Stimulated activated CD4-positive, alpha-beta T cell treated with anti-CD3 and anti-CD28 coated beads, Interleukin-15, amount 100 ng/mL, for 48 hours (primary cell): ENCODE results near the gene PER3.

Source experiments
- DNase-seq, 2 donors: peaks; one replicate each; pipeline ENCODE4 v3.0.0-alpha.2; 2020; ENCODE audit warnings: low read depth in 2 of 2

The PER3 gene

DNA sequence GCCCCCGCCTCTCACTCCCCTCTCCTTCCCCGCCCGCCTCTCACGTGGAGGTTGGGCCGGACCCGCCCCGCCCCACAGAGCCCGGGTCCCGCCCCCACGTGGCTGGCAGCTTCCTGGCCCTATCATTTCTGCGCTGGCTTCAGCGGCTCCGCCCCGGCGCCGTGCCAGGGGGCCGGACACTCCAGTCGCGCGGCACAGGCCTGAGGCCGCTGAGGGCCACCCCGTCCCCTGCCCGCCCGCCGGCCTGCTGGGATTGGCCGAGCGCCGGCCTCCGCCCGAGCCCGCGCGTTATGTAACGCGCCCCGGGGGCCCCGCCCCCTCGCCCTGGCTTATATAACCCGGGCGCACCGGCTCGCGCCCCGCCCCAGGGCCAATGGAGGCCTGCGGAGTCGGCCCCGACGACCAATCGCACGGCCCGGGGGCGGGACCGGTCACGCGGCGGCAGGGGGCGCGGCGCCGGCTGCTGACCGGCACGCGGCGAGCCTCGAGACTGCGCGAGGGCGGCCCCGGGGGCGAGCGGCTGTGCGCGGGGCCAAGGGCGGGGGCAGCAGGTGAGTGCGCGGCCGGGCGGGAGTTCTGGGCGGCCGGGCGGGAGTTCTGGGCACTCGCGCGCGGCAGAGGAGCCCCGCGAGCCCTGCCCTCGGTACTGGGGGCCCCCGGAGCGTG, at the start of gene PER3:
Gene PER3, plus strand, starts transcription at position 466 of the 666 bp plus-strand sequence. CDS start 587 bp downstream, outside the sequence.
- DNase-seq: peak; percentile 69 to 84

DNA sequence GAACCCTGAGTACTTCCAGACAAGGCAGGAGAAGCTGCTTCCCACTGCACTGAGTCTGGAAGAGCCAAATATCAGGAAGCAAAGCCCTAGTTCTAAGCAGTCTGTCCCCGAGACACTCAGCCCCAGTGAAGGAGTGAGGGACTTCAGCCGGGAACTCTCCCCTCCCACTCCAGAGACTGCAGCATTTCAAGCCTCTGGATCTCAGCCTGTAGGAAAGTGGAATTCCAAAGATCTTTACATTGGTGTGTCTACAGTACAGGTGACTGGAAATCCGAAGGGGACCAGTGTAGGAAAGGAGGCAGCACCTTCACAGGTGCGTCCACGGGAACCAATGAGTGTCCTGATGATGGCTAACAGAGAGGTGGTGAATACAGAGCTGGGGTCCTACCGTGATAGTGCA, 46.0 kb upstream of the PER3 start:
- no peak for DNase-seq

DNA sequence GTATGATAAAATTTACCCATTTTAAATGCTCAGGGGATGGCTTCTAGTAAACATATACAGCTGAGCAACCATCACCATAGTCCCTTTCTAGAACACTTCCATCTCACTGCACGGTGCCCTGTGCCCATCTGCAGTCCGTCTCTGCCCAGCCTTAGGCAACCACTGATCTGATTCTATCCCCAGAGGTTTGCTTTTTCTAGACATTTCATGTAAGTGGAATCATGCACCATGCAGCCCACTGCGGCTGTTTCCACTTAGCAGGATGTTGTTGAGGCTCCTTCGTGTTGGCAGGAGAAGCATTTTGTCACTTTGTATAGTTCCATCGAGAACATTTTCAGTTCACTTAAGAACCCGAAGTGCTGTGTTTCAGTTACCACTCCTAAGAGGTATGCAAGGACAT, 40.7 kb upstream of the PER3 start:
- no peak for DNase-seq

DNA sequence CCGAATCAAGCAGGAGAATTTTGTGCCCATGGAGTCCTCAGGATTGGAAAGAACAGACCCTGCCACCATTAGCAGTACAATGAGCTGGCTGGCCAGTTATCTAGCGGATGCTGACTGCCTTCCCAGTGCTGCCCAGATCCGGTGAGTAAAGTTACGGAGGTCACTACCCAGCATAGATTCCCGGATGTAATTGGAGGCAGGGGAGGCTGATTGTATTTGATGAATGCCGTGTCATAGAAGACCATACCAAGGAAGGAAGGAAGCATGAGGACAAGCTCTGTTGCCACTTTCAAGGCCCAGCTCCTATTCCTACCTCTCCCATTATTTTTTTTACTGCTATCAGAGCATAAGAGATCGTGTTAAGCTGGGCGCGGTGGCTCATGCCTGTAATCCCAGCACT, 39.2 kb upstream of the PER3 start:
- no peak for DNase-seq

DNA sequence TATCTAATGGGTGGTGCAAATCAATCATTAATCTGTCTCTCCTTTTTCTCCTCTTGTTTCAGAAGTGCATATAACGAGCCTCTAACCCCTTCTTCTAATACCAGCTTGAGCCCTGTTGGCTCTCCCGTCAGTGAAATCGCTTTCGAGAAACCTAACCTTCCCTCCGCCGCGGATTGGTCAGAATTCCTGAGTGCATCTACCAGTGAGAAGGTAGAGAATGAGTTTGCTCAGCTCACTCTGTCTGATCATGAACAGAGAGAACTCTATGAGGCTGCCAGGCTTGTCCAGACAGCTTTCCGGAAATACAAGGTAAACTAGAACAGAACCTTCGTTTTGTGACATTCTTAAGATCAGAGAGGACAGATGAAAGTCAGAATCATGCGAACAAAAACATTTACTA, 38.3 kb upstream of the PER3 start:
- DNase-seq: no peak

DNA sequence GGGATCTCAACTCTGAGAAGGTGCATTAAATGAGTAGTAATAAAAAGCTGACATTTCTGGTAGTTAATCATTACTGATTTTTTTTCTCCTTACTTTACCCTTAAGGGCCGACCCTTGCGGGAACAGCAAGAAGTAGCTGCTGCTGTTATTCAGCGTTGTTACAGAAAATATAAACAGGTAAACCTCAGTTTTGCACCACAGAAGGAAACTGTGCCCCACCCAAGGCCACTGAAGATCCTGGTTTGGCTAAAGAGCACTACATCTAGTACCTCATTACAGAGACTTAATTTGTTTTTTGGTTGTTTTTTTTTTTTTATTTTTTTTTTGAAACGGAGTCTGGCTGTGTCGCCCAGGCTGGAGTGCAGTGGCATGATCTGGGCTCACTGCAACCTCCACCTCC, 36.5 kb upstream of the PER3 start:
- no peak for DNase-seq

DNA sequence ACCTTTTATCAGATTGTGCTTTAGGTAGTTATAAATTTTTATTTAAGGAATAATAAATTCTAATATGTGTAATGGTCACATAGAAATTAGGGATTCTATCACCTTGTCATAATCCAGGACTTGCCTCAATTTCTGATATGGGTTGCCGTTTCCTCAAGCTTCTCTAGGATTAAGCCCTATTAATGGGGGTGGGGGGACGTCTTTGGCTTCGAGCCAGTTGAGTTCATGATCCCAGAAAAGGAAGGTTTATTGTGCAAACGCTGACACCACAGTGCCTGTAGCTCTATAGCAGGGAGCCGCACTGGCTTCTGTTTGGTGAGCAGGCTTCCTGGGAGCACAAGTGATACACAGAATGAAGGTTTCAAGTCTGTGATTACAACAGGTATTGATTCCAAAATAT, 35.0 kb upstream of the PER3 start:
- DNase-seq: no peak

DNA sequence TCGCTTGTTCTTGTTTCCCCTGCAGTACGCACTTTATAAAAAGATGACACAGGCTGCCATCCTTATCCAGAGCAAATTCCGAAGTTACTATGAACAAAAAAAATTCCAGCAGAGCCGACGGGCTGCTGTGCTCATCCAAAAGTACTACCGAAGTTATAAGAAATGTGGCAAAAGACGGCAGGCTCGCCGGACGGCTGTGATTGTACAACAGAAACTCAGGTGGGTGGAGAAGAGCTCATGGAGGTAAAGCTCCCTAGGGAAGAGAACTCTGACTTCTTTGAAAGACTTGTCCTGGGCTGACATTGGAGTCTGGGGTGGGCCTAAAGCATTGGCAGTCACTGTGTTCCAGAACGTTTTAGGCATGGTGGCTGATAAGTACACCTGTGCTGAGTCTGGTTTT, 32.9 kb upstream of the PER3 start:
- no peak for DNase-seq

DNA sequence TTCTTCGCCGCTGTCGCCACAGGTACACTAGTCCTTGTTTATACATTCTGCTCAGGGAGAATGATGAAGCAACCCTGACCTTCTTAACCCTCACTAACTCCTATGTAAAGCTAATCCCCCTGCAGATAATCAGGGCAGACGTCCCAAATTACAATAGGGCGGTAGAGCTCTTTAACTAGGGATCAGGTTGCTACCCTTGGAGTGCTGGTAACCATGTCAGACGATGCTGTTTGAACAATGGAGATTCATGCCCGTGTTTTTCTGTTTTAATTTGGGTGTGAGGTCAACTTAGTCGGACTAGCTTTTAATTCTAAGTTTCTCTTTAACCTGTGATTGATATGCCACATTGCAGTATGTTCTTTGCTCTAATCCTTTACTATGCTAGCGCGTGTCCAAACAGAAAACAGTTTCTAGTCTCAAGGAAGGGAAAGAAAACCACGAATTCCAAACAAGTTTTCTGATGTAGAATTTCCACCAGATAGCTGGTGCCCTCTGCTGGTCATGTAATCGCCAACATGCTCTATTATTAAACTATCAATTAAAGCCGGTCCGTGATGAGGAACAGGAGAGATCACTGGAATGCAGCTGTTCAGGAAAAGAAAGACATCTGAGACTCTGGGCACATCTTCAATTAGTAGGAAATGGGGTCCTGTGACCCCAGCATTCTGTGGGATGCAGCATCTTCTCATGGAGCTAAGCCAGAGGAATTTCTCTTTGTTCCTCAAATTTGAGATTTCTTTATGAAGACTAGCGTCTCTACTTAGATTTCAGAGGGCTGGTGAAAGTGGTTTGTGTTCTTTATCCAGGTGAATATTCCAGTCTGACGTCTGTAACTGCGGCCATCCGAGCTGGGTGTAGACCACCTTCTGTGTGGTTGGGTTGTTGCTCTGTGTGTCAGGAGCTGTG, 31.3 kb upstream of the PER3 start:
- DNase-seq: peak in 1 of 2 donors; percentile 17

DNA sequence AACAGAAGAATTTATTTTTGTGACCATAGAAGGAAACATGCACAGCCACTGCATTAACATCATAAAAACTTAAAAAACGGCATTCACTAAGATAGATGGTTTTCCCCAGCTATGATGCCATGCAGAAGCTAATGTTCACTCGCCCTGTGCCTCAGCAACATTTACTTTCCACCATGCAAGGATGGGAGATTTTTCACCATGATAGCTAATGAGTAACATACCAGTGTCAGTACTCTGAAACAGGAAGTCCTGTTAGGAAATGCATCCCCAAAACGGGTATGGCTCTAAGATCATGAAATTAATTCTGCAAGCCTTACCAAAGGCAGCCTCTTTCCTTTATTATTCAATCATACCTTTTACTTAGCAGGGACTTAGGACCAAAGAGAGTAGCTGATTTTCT, 30.4 kb upstream of the PER3 start:
- DNase-seq: no peak

DNA sequence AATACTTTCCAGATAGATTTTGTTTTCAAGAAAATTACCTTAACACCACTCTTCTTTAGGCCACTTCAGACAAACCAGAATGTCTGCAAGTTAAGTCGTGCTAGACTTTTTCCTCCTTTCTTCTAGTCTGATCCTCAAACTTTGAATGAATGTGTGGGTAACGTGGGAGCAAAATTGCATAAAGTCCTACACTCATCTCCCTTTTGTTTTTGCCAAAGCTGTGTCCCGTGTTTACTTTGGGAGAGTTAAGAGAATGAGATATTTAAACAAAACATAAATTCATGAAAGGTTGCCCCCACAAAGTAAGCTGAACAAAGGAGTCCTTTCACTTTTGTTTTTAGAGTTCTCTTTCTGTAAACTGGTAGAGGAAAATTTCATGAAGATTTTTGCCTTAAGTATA, 29.9 kb upstream of the PER3 start:
- DNase-seq: no peak

DNA sequence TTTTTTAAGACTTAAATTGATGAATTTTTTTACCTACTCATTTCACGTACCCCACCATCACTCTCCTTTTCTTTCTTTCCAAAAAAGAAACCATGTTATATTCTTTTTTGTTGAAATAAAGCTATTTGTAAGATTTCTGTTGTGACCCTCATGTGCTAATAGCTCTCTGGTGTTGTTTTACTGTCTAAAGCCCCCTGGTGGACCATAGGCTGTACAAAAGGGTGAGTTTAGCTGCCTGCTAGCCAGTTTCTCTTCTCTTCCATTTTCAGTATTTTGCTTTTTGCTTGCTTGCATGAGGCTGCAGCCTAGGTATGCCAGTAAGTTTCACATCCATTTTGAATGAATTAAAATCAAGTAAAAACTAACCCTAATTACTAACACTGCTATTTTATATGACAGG, 28.6 kb upstream of the PER3 start:
- no peak for DNase-seq

DNA sequence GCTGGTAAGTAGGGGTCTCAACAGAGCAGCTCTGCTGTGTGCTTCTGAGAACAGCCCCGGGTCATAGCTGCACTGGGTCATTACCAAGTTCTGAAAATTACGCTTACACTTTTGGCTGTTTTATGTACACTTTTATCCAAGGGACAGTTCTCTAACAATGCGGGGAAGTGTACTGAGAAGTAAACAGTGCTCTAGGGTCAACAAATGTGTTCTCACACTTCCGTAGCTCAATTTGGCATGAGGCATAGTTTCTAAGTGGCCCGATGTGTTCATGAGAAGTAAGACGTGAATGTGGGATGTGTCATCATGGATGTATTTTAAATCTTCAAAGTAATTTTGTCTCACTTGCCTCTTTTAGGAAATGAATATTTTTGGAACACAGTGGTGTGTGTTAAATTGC, 23.8 kb upstream of the PER3 start:
- no peak for DNase-seq

DNA sequence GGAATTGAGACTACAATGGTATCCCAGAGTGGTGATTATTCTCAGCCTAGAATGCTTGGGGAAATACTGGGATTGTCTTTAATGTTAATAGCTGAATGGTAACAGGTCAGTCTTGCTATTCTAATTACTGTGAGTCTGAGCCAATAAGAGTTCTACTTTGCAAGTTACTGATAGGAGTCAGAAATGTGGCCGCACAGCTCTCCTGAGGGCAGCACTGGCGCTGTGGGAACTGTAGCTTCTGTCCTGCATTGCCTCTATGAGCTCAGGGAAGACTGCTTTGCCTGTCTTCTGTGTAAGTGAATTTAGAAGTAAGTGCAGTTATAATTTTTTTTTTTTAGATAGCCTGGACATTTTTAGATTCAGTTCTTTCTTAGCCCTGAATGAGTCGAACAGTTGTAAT, 23.0 kb upstream of the PER3 start:
- DNase-seq: no peak

DNA sequence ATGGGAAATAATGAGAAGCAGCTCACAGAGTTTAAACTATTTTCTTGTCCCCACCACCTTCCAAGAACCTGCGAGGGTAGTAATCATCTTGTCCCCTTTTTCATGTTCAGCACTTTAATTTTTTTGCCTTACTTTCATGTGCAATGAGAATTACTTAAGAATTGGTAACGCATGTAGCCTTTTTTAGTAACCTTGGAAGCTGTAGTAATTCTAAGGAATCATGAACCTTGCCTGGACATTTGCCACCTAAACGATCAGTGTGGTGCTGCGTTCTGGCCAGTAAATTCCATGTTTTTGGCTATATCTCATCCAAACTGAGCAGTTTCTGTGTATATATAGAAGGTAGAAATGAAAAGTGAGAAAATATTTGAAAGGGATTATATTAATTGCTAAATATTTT, 16.9 kb upstream of the PER3 start:
- no peak for DNase-seq

DNA sequence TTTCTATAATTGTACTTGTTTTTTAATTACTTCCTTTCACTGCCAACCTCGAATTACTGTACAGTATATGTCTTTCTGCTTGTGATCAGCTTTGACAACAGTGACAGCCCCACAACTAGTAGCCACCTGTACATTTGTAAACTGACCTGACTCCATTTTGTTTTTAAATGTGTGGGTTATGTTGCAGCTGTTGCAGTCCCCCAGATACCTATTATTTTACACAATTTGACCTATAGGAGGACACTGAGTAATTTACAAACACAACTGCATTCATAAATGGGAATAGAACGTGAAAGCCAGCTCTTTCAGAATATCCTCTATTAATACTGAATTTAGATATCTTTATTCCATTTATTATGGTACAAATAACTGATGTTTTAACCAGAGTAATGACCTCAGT, 15.5 kb upstream of the PER3 start:
- DNase-seq: no peak

DNA sequence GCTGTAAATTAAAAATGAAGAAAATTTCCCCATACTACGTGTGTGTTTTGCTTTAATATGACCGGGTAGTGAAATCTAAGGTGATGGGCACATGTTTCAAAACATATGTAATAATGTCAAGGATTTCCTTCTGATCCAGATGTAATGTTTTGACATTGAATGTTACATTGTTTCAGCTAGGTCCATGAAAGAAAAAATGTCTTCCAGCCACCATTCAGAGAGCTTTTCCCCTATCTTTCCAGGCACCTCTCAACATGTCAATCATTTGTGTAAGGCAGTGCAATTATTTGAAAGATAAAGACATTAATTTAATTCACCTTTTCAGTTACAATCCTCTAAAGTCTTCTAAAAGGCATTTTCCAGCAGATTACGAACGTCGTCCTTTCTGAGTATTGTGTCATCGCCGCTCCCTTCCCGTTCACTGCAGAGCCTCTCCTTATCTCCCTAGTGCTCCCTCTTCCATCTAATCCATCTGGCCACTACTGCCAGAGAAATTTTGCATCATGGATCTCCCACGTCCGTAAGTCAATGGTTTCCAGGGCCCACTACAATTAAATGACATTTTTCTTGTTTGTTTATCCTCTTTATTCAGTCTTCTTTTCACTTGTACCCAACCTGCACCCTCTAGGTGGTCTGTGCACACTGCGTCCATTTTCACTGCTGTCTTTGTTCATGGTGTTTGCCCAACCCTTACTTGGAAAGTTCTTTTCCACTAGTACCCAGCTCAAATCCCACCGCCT, 14.2 kb upstream of the PER3 start:
- no peak for DNase-seq

DNA sequence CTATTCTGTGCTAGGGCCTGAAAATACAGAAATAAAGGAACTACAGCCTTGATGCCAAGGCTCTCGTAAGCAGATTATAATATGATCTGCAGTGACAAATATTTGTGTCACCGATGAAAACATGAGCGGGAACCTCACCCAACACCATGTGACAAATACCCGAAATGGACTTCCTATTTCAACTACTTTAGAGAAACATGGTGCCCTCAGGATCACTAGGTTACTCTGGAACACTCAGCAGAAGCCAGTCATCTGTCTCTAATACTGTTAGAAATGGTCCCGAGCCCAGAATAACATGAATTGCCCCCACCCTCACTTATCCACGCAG, 13.5 kb upstream of the PER3 start:
- DNase-seq: no peak

DNA sequence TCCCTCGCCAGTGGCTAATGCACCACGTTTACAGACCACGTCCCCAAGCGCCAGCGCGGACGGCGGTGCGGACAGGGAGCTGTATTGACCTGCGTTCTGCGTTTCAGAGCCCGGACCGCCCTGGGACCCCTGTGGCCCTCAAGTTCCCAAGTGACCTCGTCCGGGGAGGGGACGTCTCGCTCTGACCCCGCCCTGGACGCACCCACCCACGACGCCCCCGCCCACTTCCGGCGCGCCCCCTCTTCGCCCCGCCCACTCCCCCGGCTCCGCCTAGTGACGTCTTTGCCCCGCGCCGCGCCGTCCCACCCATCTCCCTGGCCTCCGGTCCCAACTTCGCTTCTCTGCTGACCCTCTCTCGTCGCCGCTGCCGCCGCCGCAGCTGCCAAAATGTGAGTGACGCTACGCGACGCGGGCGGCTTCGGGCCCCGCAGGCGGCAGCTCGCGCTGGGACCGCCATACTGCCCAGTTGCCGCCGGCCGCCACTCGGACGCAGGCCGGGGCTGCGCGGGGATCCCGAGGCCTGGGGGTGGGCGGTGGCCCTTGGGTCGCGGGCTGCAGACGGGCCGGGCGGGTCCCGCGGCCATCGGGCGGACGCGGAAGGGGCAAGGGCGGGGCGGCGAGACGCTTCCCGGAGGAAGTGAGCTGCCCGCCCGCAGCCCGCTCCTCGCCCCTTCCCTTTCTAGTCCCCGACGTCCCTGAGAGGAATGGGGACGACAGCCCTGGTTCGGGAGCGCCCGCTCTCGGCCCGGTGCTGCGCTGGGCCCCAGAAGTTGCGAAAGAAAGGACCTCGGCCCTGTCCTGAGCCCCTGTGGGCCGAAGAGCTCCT, 12.9 kb upstream of the PER3 start, which contains the start of gene VAMP3:
Gene VAMP3, plus strand, starts transcription at position 300 of the 826 bp plus-strand sequence. Its CDS starts 88 bp downstream, at position 388.
- DNase-seq: peak; percentile 74 to 85

DNA sequence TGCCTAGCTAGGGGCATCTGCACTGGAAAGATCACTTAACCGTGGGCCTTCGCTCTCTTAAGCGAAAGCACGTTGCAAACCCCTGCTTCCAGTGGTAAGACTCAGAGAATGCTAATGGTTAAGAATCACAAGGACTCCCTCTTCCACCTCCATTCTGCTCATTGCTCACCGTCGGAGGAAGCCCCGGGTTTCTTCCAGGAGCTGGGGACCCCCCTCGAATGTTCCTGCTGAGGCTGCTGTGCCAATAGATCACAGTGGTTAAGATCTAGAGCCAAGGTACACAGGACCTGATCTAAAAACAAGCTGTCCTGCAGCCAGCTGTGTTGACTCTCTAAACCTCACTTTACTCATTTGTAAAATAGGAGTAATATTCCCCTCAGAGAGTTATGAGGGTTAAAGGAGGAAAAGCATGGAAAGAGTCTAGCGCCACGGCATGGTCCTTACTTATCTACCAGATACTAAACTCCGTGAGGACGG, 12.2 kb upstream of the PER3 start:
- no peak for DNase-seq

DNA sequence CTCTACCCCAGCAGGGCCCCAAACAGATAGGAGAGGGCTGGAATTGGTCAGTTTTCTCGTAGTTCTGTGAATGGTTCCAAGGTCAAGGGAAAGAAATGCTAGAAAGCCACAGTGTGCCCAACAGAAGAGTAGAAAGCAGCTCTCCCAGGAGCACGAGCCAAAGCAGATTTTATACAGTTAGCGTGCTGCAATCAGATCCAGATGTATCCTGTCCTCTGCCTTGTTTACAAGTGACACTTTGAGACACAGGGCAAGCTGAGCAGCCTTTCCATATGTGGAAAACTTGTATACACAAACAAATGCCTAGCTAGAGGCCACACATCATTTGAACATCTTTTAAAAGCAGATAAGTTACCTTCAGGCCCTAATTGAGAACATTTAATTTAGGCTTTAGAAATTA, 6.5 kb upstream of the PER3 start:
- DNase-seq: no peak
